B cell (primary cell): ENCODE measurements around the gene CCDC68. TPM values are rescaled to one million over a fixed set of nuclear protein-coding genes. Genes with fewer than 3 reads are reported as not detected.

ENCODE experiments used
- ATAC-seq: fragments of 200-7000 bp; cut with Tn5 transposase; one replicate; pipeline ENCODE4 v1.10.0; 2021; ENCODE audit warnings: low read depth, mild to moderate bottlenecking, moderate number of reproducible peaks, moderate library complexity
- CTCF ChIA-PET: fragments of 350-600 bp; sonication (Branson Sonifier 250); formaldehyde crosslinking; loops from one replicate; lab custom pipeline; 2021; ENCODE audit warnings: antibody characterized with exemption, inconsistent platforms; lab: Charles Lee
- POLR2A ChIA-PET: fragments of 350-600 bp; sonication (Branson Sonifier 250); formaldehyde crosslinking; loops from one replicate; lab custom pipeline; 2021; ENCODE audit warnings: antibody characterized with exemption; lab: Charles Lee
- DNase-seq: peaks from one replicate; pipeline ENCODE4 v3.0.0; 2013
- H2AFZ ChIP-seq: 2 replicates; pipeline ENCODE4 v1.6.1; 2012; ENCODE audit warnings: mild to moderate bottlenecking, low read depth, low read length; ENCODE audit not compliant: insufficient read depth, poor library complexity, severe bottlenecking
- H3K27ac ChIP-seq, 2 donors: 1 replicate in 1 of 2; 2 replicates in 1 of 2; pipeline ENCODE4 v1.5.1; 2012 to 2013; ENCODE audit warnings: low read length in 2 of 2, mild to moderate bottlenecking in 2 of 2, moderate library complexity in 1 of 2
- H3K27me3 ChIP-seq, 4 experiments: fragments of 200-600 bp in 1 of 4; sonication (generic) in 1 of 4; replicated peaks in 1 of 4; 1 replicate in 2 of 4; 2 replicates in 2 of 4; pipeline versions ENCODE4 v1.6.1 to v1.7.0; 2013 to 2016; ENCODE audit warnings: low read length in 3 of 4, mild to moderate bottlenecking in 2 of 4, mixed read lengths in 1 of 4, moderate library complexity in 1 of 4; ENCODE audit not compliant: insufficient read depth in 4 of 4, control insufficient read depth in 3 of 4; ENCODE audit errors: control extremely low read depth in 1 of 4
- H3K36me3 ChIP-seq, 2 experiments: replicated peaks in 1 of 2; 1 replicate in 1 of 2; 2 replicates in 1 of 2; pipeline versions ENCODE4 v1.6.1 to v1.7.1; 2013; ENCODE audit warnings: low read length in 1 of 2; ENCODE audit not compliant: insufficient read depth in 2 of 2, control insufficient read depth in 1 of 2; ENCODE audit errors: control extremely low read depth in 1 of 2, extremely low read depth in 1 of 2
- H3K4me1 ChIP-seq, 2 donors: fragments of 200-600 bp in 1 of 2; sonication (generic) in 1 of 2; 1 replicate in 1 of 2; 2 replicates in 1 of 2; pipeline versions ENCODE4 v1.5.1 to v1.6.1; 2013 to 2017; ENCODE audit warnings: low read length in 2 of 2; ENCODE audit not compliant: control insufficient read depth in 2 of 2, insufficient read depth in 2 of 2
- H3K4me2 ChIP-seq: replicated peaks from 2 replicates; pipeline ENCODE3; 2012; ENCODE audit warnings: mild to moderate bottlenecking, low read depth, low read length; ENCODE audit not compliant: poor library complexity, severe bottlenecking
- H3K4me3 ChIP-seq, 5 experiments: fragments of 200-600 bp in 1 of 5; sonication (generic) in 1 of 5; 1 replicate in 3 of 5; 2 replicates in 2 of 5; pipeline versions ENCODE4 v1.5.1 to v1.7.0; 2011 to 2016; ENCODE audit warnings: low read length in 4 of 5, mild to moderate bottlenecking in 4 of 5, low read depth in 2 of 5, control low read depth in 1 of 5, moderate library complexity in 1 of 5; ENCODE audit not compliant: insufficient read depth in 1 of 5; ENCODE audit errors: control extremely low read depth in 1 of 5, extremely low read depth in 1 of 5
- H3K79me2 ChIP-seq: fragments of 200-600 bp; sonication (generic); one replicate; pipeline ENCODE4 v1.6.0; 2016; ENCODE audit warnings: low read length; ENCODE audit not compliant: control insufficient read depth, insufficient read depth
- H3K9ac ChIP-seq: fragments of 200-600 bp; sonication (generic); 2 replicates; pipeline ENCODE4 v1.6.1; 2017; ENCODE audit warnings: mild to moderate bottlenecking, low read length, moderate library complexity
- H3K9me3 ChIP-seq, 3 donors: one replicate each; pipeline versions ENCODE4 v1.6.1 to v1.7.1; 2013; ENCODE audit warnings: low read length in 2 of 3; ENCODE audit not compliant: control insufficient read depth in 2 of 3, insufficient read depth in 1 of 3; ENCODE audit errors: control extremely low read depth in 1 of 3
- H4K20me1 ChIP-seq: 2 replicates; pipeline ENCODE4 v1.6.0; 2012; ENCODE audit warnings: mild to moderate bottlenecking, low read length; ENCODE audit not compliant: insufficient read depth, control insufficient read depth, poor library complexity, severe bottlenecking
- H3K27ac Mint-ChIP-seq: one replicate; pipeline ENCODE4 v1.8.0; 2021; ENCODE audit warnings: mixed read lengths
- H3K27me3 Mint-ChIP-seq: one replicate; pipeline ENCODE4 v1.8.0; 2021; ENCODE audit warnings: mixed read lengths
- H3K4me1 Mint-ChIP-seq: one replicate; pipeline ENCODE4 v1.8.0; 2021; ENCODE audit warnings: mixed read lengths
- H3K4me3 Mint-ChIP-seq: one replicate; pipeline ENCODE4 v1.8.0; 2021; ENCODE audit warnings: mixed read lengths
- H3K9me3 Mint-ChIP-seq: one replicate; pipeline ENCODE4 v1.8.0; 2022; ENCODE audit warnings: mixed read lengths; ENCODE audit not compliant: insufficient read depth
- CTCF ChIP-seq: fragments of 200-600 bp; IDR thresholded peaks from one replicate; pipeline ENCODE4 v1.8.0; 2022; ENCODE audit warnings: antibody characterized with exemption, mild to moderate bottlenecking
- EZH2 ChIP-seq: IDR thresholded peaks from 2 replicates; pipeline ENCODE4 v1.6.1; 2012; ENCODE audit warnings: borderline replicate concordance, low read depth, mild to moderate bottlenecking, moderate library complexity, low read length; ENCODE audit not compliant: insufficient read depth, poor library complexity, severe bottlenecking
- WGBS: methylation state at CpG from one replicate; pipeline ENCODE4 v1.1.5; 2013; ENCODE audit warnings: missing lambda C conversion rate; ENCODE audit not compliant: insufficient coverage; 5-methylcytosine and 5-hydroxymethylcytosine counted together
- intact Hi-C: fragments of 100-400 bp; cut with micrococcal nuclease; formaldehyde crosslinking; loops from one replicate; pipeline ENCODE4 v1.10.0; 2022
- polyA plus RNA-seq: library from polyadenylated mRNA; depleted of rRNA; stranded (reverse); fragments of >200 nt; gene quantifications from 2 replicates; pipeline ENCODE4 v1.2.3, GENCODE V29; 2012
- total RNA-seq, 2 donors: library from RNA; stranded (reverse); fragments of 120-200 nt in 1 of 2; gene quantifications; 1 replicate in 1 of 2; 2 replicates in 1 of 2; pipeline versions ENCODE4 v1.2.3 to v1.2.4, GENCODE V29; 2013 to 2022

CCDC68 gene
- total and polyA plus RNA-seq, 2 donors (not counting 1 experiment from before 2014, with no cell fraction given): 0.01 to 0.32 TPM

- no peaks in the 10 kb centered on the region for H3K4me1 ChIP-seq
- DNase-seq (no peak), ATAC-seq (no peak)
- H3K36me3 ChIP-seq: no peaks in the 10 kb centered on the region
- no peak for TF ChIP-seq EZH2
- TF ChIP-seq CTCF: no peak
- H3K9me3 ChIP-seq: no peaks in the 10 kb centered on the region
- no peak overlapping the region for H3K9ac ChIP-seq
- Mint-ChIP-seq H3K27ac (no peak overlapping the region), H3K4me3 (no peak overlapping the region), H3K27me3 (peaks cover 14% of the 10 kb centered on the region), H3K4me1 (no peaks in the 10 kb centered on the region), H3K9me3 (no peaks in the 10 kb centered on the region)
- H3K27me3 ChIP-seq: peaks cover 0 to 3% (median 0%) of the 10 kb centered on the region in 4 experiments
- H3K27ac ChIP-seq: no peak overlapping the region
- H3K4me2 ChIP-seq: no peak overlapping the region
- no peak overlapping the region for H2AFZ ChIP-seq
- CTCF ChIA-PET: interaction anchor here (0.7 kb wide), 1 partner anchor 542 kb away, joined by 3 read pairs; no protein-coding TSS in a partner anchor
- no peaks in the 10 kb centered on the region for H4K20me1 ChIP-seq
- no peaks in the 10 kb centered on the region for H3K79me2 ChIP-seq
- intact Hi-C loops: no loop called here
- POLR2A ChIA-PET: no interaction called here
- H3K4me3 ChIP-seq: no peak overlapping the region
- WGBS: 100% methylated on average over 1 of the region's 6 CpGs
Observed at GRCh38 chr18:54919412-54919811, 39.8 kb downstream of the CCDC68 start.

- Histone ChIP-seq H2AFZ (no peak overlapping the region), H3K4me1 (no peaks in the 10 kb centered on the region), H3K4me3 (no peak overlapping the region), H3K27ac (no peak overlapping the region), H3K36me3 (no peaks in the 10 kb centered on the region), H3K9ac (no peak overlapping the region), H4K20me1 (no peaks in the 10 kb centered on the region), H3K27me3 (peaks cover 0 to 3% (median 0%) of the 10 kb centered on the region in 4 experiments), H3K4me2 (no peak overlapping the region), H3K9me3 (no peaks in the 10 kb centered on the region), H3K79me2 (no peaks in the 10 kb centered on the region)
- ATAC-seq (no peak), DNase-seq (no peak)
- H3K9me3 Mint-ChIP-seq: no peaks in the 10 kb centered on the region
- POLR2A ChIA-PET: no interaction called here
- H3K4me1 Mint-ChIP-seq: no peaks in the 10 kb centered on the region
- TF ChIP-seq CTCF: no peak
- no peak for TF ChIP-seq EZH2
- peaks cover 14% of the 10 kb centered on the region for H3K27me3 Mint-ChIP-seq
- 94% methylated on average over 4 of the region's 4 CpGs for WGBS
- CTCF ChIA-PET: no interaction called here
- intact Hi-C loops: no loop called here
- no peak overlapping the region for H3K4me3 Mint-ChIP-seq
- no peak overlapping the region for H3K27ac Mint-ChIP-seq
Observed at GRCh38 chr18:54918060-54918459, 41.2 kb downstream of the CCDC68 start.
